ENCODE data around the gene CALD1. TPM values are rescaled to one million over a fixed set of nuclear protein-coding genes. Genes with fewer than 3 reads are reported as not detected.

Gene CALD1
- total RNA-seq, 6 donors from 2014 or later: 98.6 to 156 (median 124) TPM

GRCh38 chr7:134736381-134736780, 43.1 kb upstream of the CALD1 start:
- ATAC-seq (ENCODE audit: low FRiP score in 2 of 2) (no peak), DNase-seq (no peak)
- Histone ChIP-seq H3K4me1 (peaks cover 0 to 5% (median 2%) of the 10 kb centered on the region in 4 donors), H3K36me3 (no peaks in the 10 kb centered on the region), H3K4me3 (no peak overlapping the region), H3K27ac (no peak overlapping the region), H3K9me3 (no peaks in the 10 kb centered on the region), H3K27me3 (no peaks in the 10 kb centered on the region)
- 86% methylated on average over 2 of the region's 2 CpGs for WGBS, 2 donors
- no peak for TF ChIP-seq EP300 (IDR thresholded peaks at IDR 0.05)
- TF ChIP-seq, protein P1, sequence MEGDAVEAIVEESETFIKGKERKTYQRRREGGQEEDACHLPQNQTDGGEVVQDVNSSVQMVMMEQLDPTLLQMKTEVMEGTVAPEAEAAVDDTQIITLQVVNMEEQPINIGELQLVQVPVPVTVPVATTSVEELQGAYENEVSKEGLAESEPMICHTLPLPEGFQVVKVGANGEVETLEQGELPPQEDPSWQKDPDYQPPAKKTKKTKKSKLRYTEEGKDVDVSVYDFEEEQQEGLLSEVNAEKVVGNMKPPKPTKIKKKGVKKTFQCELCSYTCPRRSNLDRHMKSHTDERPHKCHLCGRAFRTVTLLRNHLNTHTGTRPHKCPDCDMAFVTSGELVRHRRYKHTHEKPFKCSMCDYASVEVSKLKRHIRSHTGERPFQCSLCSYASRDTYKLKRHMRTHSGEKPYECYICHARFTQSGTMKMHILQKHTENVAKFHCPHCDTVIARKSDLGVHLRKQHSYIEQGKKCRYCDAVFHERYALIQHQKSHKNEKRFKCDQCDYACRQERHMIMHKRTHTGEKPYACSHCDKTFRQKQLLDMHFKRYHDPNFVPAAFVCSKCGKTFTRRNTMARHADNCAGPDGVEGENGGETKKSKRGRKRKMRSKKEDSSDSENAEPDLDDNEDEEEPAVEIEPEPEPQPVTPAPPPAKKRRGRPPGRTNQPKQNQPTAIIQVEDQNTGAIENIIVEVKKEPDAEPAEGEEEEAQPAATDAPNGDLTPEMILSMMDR (IDR thresholded peaks at IDR 0.05): no peak

DNA sequence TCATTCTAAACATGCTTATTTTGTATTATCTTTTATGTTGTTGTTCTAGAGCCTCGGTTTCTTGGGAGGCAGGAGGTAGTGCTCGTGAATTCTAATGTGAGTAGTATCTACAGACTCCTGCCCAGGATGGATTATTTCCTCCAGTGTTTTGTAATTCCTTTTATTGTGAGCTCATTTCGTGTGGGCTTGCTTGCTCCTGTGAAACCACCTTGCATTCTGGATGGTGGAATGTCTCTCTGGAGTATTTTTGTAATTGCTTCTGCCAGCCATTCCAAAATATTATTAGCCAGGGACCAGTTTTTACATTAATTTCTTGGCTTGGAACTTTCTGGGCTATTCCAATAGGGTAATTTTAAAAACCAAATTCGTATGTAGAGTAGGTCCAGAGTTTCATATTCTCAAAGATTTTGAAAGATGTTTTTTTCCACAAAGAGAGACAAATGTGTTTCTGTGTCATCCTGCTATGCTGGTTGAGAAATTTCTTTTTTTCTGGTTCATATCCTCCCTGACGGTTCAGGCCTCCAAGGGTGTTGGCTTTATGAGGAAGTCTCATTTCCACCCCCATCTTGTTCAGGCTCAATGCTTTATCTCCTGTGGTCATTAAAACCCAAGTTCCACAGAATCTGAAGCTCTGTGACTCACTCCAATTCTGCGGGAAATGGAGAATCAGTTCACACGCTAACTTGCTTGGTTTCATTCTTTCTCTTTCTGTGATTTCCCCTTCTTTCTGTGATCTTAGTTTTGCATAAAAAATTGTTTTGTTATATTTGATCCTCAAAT, 41.7 kb upstream of the CALD1 start:
- Histone ChIP-seq H3K36me3 (no peaks in the 10 kb centered on the region), H3K4me1 (peaks cover 0 to 7% (median 0%) of the 10 kb centered on the region in 4 donors), H3K4me3 (no peak overlapping the region), H3K27ac (no peak overlapping the region), H3K27me3 (no peaks in the 10 kb centered on the region), H3K9me3 (no peaks in the 10 kb centered on the region)
- TF ChIP-seq, protein P1 (IDR thresholded peaks at IDR 0.05): no peak
- DNase-seq (no peak), ATAC-seq (ENCODE audit: low FRiP score in 2 of 2) (peak in 1 of 2 donors; percentile 88)
- 64 to 70% methylated on average over 7 of the region's 7 CpGs for WGBS, 2 donors

- no peak overlapping the region for H3K4me3 ChIP-seq
- peaks cover 0 to 8% (median 2%) of the 10 kb centered on the region in 4 donors for H3K4me1 ChIP-seq
- WGBS, 2 donors: 72 to 92% methylated on average over 3 of the region's 3 CpGs
- H3K27me3 ChIP-seq: no peaks in the 10 kb centered on the region
- no peak for ATAC-seq (ENCODE audit: low FRiP score in 2 of 2)
- TF ChIP-seq POLR2A (IDR thresholded peaks at IDR 0.05): no peak
- TF ChIP-seq POLR2AphosphoS5 (IDR thresholded peaks at IDR 0.05): no peak
- H3K9me3 ChIP-seq: no peaks in the 10 kb centered on the region
- no peak for DNase-seq
- no peak overlapping the region for H3K27ac ChIP-seq
- no peaks in the 10 kb centered on the region for H3K36me3 ChIP-seq
These were observed 40.1 kb upstream of the CALD1 start for GRCh38 chr7:134739362-134739761.

DNA sequence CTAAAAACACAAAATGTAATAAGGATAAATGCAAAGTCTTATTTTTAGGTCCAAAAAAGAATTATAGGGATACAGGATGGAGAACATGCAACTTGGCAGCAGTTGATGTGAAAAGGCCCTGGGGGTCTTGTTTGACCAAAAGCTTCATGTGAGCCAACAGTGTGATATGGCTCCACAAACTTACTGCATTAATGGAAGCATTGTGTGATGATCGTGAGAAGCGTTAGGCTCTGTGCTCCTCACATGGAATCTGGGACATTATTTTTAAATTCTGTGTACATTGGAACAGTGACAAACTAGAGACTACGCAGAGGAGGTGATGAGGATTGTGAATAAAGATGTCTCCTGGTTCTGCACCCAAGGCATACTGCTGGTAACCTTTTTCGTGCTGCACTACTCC, 39.1 kb upstream of the CALD1 start:
- Histone ChIP-seq H3K27ac (no peak overlapping the region), H3K9me3 (no peaks in the 10 kb centered on the region), H3K4me1 (peaks cover 0 to 8% (median 2%) of the 10 kb centered on the region in 4 donors), H3K36me3 (no peaks in the 10 kb centered on the region), H3K4me3 (no peak overlapping the region), H3K27me3 (no peaks in the 10 kb centered on the region)
- TF ChIP-seq EP300 (IDR thresholded peaks at IDR 0.05): no peak
- 62 to 66% methylated on average over 4 of the region's 4 CpGs for WGBS, 2 donors
- DNase-seq: no peak
- ATAC-seq (ENCODE audit: low FRiP score in 2 of 2): no peak

DNA sequence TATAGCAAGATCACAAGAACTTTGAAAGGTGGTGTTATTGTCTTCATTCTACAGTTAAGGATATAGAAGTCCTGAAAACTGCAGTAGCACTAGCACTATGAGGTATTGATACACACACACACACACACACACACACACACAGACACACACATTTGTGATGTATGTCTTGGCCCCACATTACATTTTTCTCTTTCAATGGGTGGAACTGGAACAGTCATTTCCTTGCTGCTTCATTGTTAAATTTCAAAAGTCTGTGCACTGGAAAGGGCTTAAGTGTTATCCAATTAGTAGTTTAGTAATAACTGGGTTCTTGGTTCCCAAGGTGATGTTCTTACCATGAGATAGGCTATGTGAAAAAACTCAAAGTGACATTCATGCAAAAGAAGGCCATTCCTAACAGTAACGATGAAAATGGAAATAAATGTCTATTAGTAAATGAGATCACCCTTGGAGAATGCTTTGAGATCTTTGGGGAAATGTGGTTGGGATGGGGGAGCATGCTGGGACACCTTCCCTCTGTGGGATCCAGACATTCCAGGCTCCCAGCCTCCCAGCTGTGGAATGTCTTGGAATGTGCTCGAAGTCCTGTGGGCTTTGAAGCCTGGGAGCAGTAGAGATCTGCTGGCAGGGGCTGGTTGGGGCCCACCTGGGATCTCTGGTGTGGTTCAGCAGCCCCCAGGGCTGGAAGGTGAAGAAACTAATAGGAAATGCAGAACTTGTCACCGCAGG, 37.4 kb upstream of the CALD1 start:
- TF ChIP-seq EP300 (IDR thresholded peaks at IDR 0.05) (no peak), POLR2AphosphoS5 (IDR thresholded peaks at IDR 0.05) (no peak), POLR2A (IDR thresholded peaks at IDR 0.05) (no peak)
- TF ChIP-seq, protein P1 (IDR thresholded peaks at IDR 0.05): no peak
- 72 to 74% methylated on average over 3 of the region's 3 CpGs for WGBS, 2 donors
- DNase-seq (no peak), ATAC-seq (ENCODE audit: low FRiP score in 2 of 2) (peak in 1 of 2 donors; percentile 66)
- no peaks in the 10 kb centered on the region for H3K36me3 ChIP-seq
- H3K4me3 ChIP-seq: no peak overlapping the region
- H3K9me3 ChIP-seq: no peaks in the 10 kb centered on the region
- peaks cover 0 to 8% (median 2%) of the 10 kb centered on the region in 4 donors for H3K4me1 ChIP-seq
- no peaks in the 10 kb centered on the region for H3K27me3 ChIP-seq
- H3K27ac ChIP-seq: peak overlapping the region; percentile 34 to 64 (median 61)

All from upper lobe of left lung (tissue), 6 donors.